AG08396 (cell line): ENCODE results near the gene CKM.
A peak's percentile ranks its signal among the peaks of the same experiment; 100 is the strongest.

Experiments used
- DNase-seq: peaks from one replicate; pipeline ENCODE4 v3.0.0; 2012; ENCODE audit warnings: low spot score, mixed read lengths

CKM gene

DNA sequence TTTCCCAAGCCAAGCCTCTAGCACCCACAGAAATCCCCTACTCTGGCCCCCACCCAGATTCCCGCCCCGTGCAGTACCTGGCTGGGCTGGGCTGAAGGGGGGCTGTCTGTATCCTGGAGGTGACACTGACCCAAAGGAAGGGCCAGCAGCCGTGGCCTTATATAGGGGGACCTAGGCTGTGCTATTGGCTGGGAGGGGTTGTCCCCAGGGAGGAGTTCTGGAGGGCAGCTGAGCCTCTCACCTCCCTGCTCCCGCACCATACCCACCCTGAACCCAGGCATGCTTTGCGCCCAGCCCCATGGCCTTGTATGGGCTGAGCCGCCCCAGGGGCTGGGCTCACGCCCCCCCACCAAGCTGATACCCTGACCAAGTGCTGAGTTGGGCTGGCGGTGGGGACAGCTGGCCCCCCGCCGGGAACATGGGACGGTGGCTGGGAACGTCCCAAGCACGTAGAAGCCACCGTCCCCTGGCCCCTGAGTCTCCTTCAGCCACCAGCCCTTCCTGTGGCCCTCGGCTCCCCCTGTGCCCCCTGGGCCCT lies at the start of gene CKM:
Gene CKM (minus strand): TSS at position 132 of the 538 bp plus-strand sequence. CDS start 3,162 bp downstream, outside the sequence.
- DNase-seq, result no peak

DNA sequence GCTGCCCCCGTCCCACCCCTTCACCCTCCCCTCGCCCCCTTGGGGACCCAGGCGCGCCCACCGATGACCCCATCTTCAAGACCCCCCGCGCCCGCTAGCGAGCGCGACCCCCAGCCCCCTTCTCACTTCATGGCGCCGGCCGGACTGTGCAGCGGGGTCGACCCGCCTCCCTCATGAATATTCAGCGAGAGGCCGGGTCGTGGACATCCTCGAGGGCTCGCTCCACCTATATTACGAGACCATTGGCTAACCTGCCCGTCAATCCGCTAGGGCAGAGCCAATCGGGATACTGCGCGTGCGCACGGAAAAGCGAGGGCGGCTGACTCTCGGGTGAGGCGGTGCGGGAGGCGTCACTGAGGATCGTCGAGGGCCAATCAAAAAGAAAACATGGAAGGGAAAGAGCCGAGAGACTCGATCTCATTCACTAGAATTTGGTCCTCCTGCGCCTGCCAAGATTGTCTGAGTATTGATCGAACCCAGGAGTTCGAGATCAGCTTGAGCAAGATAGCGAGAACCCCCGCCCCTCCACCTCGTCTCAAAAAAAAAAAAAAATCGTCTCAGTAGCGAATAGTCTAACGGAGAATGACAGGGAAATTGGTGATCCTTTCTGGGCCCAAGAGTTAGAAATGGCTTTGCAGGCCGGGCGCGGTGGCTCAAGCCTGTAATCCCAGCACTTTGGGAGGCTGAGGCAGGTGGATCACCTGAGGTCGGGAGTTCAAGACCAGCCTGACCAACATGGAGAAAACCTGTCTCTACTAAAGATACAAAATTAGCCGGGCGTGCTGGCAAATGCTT lies 47.9 kb upstream of the CKM start, which contains the start of gene ERCC2:
Gene ERCC2 (minus strand): TSS at position 164 of the 795 bp plus-strand sequence. CDS start 33 bp downstream, at position 131.
- peak; percentile 100 for DNase-seq

DNA sequence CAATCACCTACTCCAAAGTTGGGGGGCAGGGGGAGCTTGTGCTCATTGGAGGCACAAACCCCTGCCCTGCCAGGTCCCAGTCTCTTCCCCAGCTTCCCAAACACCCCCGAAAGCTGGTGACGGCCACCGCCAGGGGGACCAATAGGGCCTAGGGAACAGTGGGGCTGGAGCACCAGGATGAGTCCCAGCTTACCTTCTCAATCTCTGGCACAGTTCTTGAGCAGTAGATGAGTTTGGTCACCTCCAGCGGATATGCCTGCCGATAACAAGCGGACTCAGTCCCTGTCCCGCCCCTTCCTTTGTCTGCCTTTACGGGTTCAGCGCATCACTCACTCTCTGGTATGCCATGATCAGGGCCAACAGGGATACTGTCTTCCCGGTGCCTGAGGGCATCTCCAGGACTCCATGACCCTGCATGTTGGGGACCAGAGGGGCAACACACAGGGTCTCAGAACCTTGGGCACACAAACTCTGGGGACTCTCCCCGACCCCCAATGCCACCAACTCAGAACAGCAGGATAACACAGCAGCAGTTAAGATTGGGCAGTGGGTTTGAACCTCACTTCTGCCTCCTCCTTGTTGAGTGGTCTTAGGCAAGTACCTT lies 46.2 kb upstream of the CKM start:
- no peak for DNase-seq

DNA sequence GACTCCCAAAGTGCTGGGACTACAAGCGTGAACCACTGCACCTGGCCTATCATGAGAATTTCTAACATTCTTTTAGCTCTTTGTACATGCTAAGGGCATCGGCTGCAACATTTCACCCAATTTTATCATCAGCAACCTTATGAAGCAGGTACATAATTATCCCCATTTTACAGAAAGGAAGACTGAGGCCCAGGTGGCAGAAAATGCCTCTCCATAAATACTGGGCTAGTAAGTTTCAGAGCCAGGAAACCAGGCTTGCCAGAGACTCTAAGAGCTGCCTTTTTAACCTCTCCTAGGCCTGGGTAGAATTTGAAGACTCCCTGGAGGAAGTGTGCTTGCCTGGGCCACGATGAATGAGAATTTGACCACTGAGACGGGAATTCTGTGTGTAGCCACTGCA lies 45.5 kb upstream of the CKM start:
- DNase-seq, result no peak

DNA sequence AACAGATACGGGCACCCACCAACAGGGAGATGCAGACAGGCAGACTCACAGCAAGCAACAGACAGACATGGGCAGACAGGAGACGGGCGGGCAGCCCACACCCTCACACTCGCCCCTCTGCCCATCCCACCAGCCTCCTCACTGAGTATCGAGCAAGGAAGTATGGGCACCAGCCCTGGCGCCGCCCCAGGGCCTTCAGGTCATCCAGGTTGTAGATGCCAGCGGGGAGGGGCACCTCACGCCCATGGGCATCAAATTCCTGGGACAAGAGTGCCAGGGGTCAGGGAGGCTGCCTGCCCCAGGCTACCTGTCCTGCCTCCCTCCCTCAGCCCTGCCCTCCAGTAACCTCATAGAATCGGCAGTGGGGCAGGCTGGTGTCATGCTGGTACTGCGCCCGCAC lies 42.0 kb upstream of the CKM start:
- DNase-seq, result no peak

DNA sequence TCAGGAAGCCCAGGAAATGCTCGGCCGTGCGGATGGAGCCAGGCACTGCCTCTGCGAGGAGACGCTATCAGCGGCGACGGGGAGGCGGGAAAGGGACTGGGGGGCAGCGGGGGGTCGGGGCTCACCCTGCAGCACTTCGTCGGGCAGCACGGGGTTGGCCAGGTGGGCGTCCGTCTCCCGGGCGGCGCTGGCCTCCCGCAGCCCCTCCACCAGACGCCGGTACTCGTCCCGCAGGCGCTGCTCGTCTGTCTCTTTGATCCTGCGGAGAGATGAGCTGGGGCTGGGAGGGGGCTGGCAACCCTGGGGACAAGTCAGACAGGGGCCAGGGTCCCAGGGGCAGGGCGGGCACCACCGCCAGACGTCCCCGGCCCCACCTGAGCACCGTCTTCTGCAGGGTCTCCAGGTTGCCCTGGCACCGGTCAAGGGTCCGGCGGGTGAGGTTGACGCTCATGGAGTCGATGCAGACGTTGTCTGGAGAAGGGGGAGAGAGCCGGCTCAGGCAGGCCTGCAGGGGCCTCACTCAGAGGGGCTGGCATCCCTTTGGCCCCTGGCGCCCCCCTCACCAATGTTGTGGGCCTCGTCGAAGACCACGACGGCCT lies 41.3 kb upstream of the CKM start:
- no peak for DNase-seq

DNA sequence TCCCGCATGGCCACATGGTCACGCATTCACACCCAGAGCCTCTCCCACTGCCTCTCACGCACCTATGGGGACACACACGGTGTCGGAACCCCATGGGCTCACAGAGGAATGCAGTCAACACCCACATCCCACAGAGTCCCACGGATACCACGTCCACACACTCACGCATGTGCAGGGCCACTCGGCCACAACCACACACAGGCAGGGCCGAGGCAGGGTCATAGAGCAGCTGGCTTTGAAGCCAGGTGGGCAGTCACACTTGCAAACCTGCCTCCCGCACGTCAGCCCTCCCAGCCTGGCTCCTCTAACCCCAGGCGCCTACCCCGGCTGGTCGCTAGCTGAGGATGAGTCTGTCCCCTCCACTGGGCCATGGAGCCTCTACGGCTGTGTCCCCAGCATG lies 39.6 kb upstream of the CKM start:
- no peak for DNase-seq

DNA sequence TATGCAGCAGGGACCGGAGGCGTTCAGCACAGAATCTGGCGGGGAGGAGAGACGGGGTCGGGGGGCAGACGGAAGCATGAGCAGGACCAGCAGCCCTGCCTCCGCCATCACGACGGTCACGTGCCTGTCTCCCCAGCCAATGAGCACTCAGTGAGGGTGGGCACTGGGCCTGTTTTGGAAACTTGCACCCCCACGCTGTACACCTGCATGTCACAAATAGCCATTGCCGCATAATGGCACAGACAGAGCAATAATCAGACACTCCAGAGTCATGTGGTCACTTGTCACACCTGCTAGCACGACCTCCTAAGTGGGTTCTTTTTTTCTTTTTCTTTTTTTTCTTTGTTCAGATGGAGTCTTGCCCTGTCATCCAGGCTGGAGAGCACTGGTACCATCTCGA lies 38.9 kb upstream of the CKM start:
- DNase-seq, result no peak

DNA sequence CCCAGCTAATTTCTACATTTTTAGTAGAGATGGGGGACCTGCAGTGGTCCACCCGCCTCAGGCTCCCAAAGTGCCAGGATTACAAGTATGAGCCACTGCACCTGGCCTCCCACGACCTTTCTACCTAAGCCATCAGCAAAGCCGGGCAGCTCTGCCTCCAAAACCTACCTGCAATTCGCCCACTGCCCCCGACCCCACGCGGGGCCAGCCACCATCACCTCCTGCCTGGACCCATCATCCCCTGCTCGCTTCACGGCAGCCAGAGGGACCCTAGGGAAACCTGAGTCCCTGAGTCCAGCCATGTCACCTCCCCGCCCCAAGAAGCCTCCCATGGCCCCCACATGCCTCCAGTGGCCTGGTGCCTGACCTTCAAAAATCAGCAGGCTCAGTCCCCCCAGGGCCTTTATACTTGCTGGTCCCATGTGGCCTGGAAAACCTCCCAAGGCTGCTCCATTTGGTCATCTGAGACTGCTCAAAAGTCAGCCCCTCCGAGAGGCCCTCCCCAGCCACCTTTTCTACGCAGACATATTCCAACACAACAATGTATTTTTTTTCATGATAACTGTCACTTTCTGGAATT lies 35.6 kb upstream of the CKM start:
- DNase-seq, result no peak

DNA sequence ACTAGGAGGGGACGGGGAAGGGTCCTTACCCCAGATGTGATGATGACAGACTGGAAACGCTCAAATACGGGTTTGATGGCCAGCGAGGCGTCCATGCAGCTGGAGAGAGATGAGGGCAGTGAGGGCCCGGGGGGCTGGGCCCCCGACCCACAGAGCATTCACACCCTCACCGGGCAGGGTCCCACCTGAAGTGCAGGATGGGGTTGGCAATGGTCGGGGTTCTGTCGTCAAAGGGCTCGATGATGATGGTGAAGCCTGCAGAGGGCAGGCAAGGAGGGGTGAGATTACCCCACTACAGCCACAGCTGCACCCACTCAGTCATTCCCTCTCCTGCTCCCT lies 34.7 kb upstream of the CKM start:
- no peak for DNase-seq

DNA sequence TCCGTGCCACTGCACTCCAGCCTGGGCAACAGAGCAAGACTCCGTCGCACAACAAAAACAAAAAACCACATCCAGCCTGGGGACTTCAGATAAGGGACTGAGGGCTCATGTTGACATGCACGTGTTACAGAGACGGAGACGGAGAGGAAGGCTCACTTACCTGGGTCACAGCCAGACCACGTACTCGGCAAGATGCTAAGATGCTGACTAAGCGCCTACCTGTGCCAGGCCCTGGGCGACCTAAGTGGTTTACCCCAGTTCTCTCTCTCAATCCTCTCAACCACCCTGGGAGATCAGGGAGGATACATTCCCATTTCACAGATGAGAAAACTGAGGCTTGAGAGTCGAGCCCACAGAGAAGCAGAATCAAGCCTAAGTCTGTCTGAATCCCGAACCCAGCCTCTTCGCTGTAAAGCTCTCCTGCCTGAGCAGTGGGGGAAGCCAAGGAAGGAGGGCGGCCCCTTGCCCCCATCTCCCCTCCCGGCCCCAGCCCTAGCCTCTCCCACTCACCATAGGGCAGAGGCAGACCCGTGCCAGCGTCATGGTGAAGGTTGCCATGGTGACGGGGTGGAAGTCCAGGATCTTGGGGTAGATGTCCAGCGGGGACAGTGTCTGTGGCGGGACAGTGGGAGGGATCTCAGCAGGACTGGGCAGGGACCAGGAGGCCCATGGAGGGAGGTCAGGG lies 34.2 kb upstream of the CKM start:
- DNase-seq, result no peak

DNA sequence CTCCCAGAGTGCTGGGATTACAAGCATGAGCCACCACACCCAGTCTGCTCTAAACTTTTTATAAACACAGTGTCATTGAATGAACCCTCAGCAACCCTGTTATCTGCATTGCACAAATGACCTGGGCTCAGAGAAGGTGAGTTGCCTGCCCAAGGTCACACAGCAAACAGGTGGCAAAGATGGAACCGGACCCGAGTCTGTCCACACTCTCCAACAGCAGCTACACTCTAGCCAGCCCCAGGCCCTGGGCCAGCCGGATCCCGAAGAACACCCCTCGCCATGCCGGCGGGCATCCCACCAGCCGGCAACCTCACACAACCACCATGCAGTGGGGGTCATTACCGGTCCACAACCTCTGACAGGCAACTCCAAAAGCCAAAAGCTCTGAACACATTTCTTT lies 33.2 kb upstream of the CKM start:
- DNase-seq, result no peak

DNA sequence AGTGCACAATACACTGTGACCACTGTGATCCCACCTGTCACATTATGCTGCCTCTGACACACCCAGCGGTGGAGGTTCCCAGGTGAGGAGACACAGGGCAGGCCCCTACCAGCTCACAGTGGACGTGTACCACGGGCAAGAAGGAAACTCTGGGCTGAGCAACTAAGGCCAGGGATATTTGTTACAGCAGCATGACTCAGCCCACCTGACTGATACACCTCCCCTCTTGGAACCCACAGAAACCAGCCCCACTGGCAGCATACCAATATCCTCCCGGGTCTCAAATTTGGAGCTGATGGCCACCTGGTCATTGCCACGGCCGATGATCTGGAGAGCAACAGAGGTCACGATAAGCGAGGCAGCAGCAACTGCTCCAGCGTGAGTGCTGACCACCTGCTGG lies 32.7 kb upstream of the CKM start:
- no peak for DNase-seq

DNA sequence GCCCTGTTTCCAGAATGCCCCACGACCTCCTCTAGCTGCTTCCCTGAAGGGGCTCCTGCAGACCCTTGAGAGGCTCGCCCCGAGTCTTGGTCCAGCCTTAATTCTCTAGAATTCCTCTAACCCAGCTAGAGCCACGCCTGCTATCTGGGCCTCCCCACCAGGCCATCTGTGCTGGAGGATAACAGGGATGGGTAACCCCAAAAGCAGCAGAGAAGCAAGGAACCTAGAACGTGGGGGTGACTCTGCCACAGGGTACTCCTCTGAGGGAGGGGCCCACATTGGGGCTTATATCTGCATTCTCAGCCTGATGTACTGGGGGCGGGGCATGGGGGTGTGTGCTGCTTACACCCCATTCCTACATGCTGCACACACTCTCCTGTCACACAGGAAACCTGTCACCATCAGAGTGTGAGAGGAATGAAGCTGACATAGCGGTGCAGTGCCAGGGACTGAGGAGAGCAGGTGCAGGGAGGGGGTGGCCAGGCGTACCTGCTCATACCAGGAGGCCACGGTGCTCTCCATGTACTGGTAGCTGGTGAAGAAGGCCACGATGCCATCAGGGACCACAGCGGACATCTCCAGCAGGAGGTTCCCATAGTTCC lies 31.7 kb upstream of the CKM start:
- DNase-seq, result no peak

DNA sequence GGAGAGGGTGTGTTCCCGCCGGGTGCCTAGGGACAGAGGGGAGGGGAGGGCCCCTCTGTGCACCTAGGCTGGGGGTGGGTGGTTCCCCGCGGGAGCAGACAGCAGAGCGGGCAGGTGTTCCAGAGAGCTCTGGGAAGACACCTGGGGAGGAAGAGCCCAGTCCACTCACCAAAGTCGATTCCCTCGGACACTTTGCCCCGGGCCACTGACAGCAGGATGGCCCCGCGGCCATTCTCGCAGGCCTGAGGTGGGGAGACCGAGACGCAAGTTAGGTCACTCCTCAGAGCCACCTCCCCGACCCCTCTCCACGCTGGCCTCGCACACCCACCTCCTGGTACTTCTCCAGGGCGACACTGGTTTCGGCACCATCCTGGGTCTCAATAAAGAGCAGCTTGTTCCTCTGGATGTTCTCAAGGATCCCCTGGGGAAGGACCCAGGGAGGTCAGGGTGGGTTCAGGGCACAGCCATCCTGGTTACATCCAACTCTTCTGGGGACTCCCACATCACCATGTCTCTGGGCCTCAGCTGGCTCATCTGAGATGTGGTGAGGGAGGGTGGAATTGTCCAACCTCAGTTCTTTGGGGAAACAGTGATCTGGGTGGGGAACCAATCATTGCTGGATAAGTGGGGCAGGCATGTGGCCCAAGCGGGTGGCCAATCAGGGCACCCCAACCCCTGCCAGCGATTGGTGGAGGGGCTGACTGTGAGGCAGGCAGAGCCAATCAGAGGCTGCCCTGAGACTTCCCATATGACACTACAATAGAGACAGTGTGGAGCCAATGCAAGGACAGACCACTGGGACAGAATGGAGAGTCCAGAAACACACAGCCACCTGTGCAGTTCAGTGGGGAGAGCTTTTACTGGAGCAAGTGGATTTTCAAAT lies 30.5 kb upstream of the CKM start:
- DNase-seq, result no peak

DNA sequence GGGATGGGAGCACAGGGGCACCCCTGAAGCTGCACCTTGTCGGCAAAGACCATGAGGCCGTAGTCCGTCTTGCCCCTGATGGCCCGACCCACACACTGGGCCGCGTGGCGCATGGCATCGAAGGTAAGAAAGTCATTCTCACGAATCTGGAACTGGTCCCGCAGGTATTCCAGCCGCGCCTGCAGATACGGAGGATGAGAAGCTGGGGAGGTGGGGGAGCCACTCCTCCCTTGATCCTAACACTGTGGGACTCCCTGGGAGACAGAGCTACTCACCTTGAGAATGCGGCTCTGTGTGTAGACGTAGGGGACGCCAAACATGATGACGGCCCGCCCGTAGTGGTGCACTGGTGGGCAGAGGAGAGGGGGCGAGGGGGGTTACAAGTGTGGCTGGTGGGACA lies 29.8 kb upstream of the CKM start:
- DNase-seq, result no peak

DNA sequence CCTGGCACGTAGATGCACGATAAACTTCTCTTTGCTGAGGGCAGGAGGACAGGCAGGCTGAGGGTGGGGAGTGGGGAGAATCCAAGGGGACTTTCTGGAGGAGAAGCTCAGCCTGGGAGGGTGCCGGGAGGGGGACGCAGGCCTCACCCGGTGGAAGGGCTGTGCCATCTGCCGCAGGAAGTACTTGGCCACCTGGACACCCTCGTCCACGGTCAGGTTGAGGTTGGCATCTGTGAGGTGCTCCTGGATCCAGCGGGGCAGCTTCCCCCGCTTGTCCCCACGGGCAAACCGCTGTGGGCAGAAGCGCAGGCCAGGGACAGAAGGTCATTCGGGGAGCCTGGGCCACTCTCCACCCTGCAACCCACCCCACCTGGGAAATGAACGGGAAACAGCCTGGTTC lies 29.4 kb upstream of the CKM start:
- DNase-seq, result no peak

DNA sequence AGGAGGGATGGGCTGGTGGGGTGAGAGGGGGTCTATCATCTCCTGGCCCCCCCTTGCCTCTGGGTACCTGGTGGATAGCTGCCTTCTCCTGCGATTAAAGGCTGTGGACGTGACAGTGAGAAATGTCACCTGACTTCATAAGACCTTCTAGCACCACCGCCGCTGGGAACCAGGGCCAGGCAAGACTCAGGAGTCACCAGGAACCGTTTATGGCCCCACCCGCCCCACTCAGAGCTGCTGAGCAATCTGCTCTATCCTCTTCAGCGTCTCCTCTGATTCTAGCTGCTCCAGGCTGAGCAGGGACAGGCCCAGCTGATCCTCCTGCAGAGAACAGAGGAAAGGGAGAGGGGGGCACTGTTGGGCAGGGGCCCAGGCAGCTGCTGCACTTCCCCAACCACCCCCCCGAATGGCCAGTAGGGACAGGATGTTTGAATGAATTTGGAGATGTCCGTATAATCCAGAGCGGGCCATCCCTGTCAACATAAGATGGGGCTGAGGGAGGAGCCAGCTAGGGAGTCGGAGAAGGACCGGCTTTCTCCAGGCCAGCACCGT lies 28.8 kb upstream of the CKM start:
- no peak for DNase-seq

DNA sequence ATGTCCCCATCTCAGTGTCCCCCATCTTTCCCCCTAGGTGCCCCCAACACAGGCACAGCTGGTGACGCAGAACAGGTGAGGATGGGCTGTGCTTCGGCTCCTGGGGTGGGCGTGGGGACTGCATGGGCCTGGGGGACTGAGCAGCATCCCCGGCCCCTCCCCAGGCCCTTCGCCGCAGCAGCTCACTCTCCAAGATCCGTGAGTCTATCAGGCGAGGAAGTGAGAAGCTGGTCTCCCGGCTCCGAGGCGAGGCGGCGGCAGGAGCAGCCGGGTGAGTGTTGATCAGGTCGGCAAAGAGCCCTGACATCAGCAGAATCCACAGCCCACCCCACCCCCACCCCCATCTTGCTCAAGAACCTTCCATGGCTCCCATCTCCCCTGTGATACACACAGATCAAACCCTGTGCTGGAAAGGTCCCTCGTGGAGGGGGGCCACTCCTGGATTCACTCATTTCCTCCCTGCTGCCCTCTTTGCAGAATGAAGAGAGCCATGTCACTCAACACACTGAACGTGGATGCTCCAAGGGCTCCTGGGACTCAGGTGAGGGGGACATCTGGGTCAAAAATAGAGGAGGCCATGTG lies 27.9 kb upstream of the CKM start:
- no peak for DNase-seq

DNA sequence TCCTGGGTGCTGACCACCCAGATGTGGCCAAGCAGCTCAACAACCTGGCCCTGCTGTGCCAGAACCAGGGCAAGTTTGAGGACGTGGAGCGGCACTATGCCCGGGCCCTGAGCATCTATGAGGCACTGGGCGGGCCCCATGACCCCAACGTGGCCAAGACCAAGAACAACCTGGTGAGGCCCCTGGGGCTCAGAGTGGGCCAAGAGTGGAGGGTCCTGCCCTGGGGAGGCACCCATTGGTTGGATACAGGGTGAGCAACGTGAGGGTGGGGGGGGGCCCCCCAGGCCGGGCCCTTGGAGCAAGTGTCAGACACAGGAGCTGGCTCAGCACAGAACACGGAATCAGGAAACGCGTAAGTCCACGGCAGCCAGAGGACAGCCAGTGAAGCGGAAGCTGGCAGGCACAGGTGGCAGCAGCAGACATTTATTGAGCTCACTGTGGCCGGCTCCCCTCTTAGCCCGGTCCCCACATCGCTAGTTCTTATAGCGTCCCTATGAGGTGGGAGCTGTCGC lies 26.8 kb upstream of the CKM start:
- DNase-seq, result no peak
